WERI-Rb-1 (cell line): ENCODE results near the gene CACNA1H.

Experiments used
- DNase-seq: peaks from one replicate; pipeline ENCODE4 v3.0.0-alpha.2; 2020
- H3K27ac ChIP-seq: fragments of 250-450 bp; sonication (Bioruptor Pico); 2 replicates; pipeline ENCODE4 v1.5.1; 2020; ENCODE audit warnings: mild to moderate bottlenecking, moderate library complexity
- H3K27me3 ChIP-seq: fragments of 250-450 bp; sonication (Bioruptor Pico); 2 replicates; pipeline ENCODE4 v1.5.1; 2021; ENCODE audit warnings: mild to moderate bottlenecking, low read depth, moderate library complexity; ENCODE audit not compliant: insufficient read depth, severe bottlenecking
- H3K36me3 ChIP-seq: fragments of 250-450 bp; sonication (Bioruptor Pico); 2 replicates; pipeline ENCODE4 v1.5.1; 2020; ENCODE audit warnings: mild to moderate bottlenecking, moderate library complexity
- H3K4me3 ChIP-seq: 2 replicates; pipeline ENCODE4 v1.5.1; 2011; ENCODE audit warnings: low read depth, mild to moderate bottlenecking, control low read depth, low read length
- H3K9me3 ChIP-seq: fragments of 250-450 bp; sonication (Bioruptor Pico); 2 replicates; pipeline ENCODE4 v1.5.1; 2021; ENCODE audit warnings: mild to moderate bottlenecking, moderate library complexity; ENCODE audit not compliant: severe bottlenecking
- TF ChIP-seq, protein P1 (sequence below): IDR thresholded peaks from 2 replicates; pipeline ENCODE4 v1.5.1; 2011; ENCODE audit warnings: low read depth, mild to moderate bottlenecking, control low read depth, inconsistent platforms, low read length

CACNA1H gene

DNA sequence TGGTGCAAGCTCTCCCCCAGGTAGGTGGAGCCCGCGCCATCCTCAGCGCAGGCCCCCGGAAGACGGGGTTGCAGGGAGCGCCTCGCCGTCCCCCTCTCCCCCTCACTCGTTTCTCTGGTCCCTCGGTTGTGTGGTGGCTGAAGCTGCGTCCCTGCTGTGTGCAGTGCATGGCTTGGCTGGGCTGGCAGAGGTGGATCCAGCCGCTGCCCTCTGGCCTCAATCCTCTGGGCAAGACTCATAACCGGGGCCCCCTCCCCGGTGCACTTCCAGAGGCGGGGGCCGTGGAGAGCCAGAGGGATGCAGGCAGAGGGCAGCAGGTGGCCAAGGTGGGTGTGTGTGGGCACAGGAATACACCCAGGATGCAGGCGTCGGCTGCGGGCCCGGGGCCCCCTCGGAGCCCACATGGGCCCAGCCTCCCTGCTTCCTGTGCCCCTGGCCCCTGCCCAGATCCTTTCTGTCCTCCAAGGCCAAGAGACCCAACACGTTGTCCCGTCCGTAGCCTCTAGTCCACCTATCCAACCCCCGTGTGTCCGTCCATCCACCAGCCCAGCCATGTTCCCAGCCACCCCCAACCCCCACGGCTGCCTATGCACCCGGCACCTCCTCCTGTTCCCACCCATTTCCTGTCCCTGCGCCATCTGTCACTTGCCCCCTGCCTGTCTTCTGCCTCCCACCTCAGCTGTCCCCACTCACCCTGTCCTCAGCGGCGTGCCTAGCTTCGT is 62.8 kb downstream of the CACNA1H start:
- TF ChIP-seq, protein P1, sequence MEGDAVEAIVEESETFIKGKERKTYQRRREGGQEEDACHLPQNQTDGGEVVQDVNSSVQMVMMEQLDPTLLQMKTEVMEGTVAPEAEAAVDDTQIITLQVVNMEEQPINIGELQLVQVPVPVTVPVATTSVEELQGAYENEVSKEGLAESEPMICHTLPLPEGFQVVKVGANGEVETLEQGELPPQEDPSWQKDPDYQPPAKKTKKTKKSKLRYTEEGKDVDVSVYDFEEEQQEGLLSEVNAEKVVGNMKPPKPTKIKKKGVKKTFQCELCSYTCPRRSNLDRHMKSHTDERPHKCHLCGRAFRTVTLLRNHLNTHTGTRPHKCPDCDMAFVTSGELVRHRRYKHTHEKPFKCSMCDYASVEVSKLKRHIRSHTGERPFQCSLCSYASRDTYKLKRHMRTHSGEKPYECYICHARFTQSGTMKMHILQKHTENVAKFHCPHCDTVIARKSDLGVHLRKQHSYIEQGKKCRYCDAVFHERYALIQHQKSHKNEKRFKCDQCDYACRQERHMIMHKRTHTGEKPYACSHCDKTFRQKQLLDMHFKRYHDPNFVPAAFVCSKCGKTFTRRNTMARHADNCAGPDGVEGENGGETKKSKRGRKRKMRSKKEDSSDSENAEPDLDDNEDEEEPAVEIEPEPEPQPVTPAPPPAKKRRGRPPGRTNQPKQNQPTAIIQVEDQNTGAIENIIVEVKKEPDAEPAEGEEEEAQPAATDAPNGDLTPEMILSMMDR: no peak
- H3K36me3 ChIP-seq: peaks cover 93% of the 10 kb centered on the region
- peak; percentile 72 for DNase-seq

DNA sequence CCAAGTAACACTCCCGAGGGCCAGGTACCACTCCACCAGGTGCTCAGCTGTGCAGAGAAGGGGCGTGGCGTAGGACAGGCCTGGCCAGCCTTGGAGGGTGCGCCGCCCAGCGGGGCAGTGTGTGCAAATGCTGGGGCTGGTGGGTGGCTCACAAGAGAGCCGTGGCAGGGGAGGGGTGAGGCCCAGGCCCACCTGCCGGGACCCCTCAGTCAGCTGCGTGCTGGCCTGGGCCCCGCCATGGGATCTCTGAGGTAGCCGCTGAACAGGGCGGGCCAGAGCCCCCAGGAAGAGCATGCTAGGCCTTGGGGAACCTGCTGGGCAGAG is 63.4 kb downstream of the CACNA1H start:
- Histone ChIP-seq H3K27me3 (no peaks in the 10 kb centered on the region), H3K27ac (peak overlapping the region; percentile 34), H3K36me3 (peaks cover 93% of the 10 kb centered on the region), H3K9me3 (no peaks in the 10 kb centered on the region), H3K4me3 (no peak overlapping the region)
- no peak for DNase-seq
- TF ChIP-seq, protein P1: no peak

More for the DNA sequence above, 62.8 kb downstream of the CACNA1H start:
- Histone ChIP-seq H3K27me3 (no peaks in the 10 kb centered on the region), H3K9me3 (no peaks in the 10 kb centered on the region), H3K27ac (peak overlapping the region; percentile 40), H3K4me3 (no peak overlapping the region)

DNA sequence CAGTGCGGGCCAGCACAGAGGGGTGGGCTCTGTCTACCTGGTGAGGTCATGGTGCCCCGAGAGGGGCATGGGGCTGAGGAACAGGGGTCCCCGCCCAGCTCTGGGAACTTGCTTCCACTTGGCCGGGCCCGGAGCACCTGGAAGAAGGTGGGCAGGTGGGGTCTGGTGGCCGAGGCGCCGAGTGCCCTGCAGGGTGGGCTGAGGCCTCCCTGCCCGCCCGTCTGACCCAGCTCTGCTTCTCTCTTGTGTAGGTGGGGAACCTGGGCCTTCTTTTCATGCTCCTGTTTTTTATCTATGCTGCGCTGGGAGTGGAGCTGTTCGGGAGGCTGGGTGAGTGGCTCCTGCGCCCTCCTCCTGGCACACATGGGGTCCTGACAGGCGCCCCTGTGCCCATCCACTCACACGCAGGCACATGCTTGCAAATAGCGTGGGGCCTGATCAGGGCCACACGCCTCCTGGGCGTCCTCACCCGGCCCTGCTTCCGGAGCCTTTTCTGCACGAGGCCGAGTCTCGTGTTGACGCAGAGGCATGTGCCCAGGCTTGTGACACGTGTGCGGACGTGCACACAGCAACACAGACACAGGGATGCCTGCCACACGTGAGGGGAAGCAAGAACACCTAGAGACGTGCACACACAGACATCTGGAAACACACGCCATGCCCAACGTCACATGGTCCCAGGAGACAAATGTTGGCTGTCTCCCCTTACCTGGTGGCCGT is 63.9 kb downstream of the CACNA1H start:
- H3K27me3 ChIP-seq: no peaks in the 10 kb centered on the region

DNA sequence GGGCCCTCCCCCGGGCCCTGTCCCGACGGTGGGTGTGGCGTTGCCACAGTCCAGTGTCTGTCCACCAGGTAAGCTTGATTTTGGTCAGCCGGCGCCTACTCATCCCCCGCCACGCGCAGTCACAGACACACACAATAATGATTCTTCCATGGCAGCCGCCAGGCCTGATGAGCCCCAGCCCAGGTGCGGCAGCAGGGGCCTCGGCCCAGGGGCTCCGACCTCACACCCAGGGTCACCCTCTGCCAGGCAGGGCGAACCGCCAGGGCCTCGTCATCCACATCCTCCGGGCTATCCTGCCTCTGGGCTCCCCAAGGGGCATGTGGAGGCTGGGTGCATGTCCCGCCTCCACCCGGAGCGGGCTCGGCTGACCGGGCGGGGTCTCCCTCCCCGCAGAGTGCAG is 64.6 kb downstream of the CACNA1H start:
- TF ChIP-seq, protein P1: no peak
- H3K4me3 ChIP-seq: no peak overlapping the region
- H3K36me3 ChIP-seq: peaks cover 93% of the 10 kb centered on the region
- H3K27ac ChIP-seq: no peak overlapping the region
- no peaks in the 10 kb centered on the region for H3K27me3 ChIP-seq
- no peak for DNase-seq
- no peaks in the 10 kb centered on the region for H3K9me3 ChIP-seq

More for the DNA sequence above, 63.9 kb downstream of the CACNA1H start:
- TF ChIP-seq, protein P1: no peak
- Histone ChIP-seq H3K9me3 (no peaks in the 10 kb centered on the region), H3K36me3 (peaks cover 93% of the 10 kb centered on the region), H3K4me3 (no peak overlapping the region), H3K27ac (peak overlapping the region; percentile 34)
- DNase-seq: no peak

DNA sequence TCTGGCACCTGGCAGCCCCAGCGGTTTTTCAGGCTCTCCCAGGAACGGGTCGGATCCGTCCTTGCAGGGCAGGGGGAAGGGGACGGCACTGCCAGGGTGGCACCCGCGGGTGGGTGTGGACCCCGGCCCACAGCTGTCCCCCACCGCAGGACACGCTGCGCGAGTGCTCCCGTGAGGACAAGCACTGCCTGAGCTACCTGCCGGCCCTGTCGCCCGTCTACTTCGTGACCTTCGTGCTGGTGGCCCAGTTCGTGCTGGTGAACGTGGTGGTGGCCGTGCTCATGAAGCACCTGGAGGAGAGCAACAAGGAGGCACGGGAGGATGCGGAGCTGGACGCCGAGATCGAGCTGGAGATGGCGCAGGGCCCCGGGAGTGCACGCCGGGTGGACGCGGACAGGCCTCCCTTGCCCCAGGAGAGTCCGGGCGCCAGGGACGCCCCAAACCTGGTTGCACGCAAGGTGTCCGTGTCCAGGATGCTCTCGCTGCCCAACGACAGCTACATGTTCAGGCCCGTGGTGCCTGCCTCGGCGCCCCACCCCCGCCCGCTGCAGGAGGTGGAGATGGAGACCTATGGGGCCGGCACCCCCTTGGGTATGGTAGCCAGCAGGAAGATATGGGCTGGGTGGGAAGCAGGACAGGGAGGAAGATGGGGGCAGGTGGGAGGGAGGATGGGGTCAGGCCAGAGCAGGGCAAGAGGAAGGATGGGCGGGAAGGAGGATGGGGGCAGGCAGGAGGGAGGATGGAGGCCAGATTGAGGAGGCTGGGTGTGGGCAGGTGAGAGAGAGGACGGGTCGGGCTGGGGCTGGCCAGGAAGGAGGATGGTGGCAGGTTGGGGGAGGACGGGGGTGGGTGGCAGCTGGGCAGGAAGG is 65.4 kb downstream of the CACNA1H start:
- H3K27ac ChIP-seq: no peak overlapping the region
- H3K9me3 ChIP-seq: no peaks in the 10 kb centered on the region
- no peak overlapping the region for H3K4me3 ChIP-seq
- DNase-seq: no peak
- TF ChIP-seq, protein P1: no peak
- H3K36me3 ChIP-seq: peaks cover 88% of the 10 kb centered on the region
- H3K27me3 ChIP-seq: no peaks in the 10 kb centered on the region
